ENCODE data around the gene SGK1.
"Not testable (repeated sequence)": the region's sequence is repeated elsewhere in the genome, so short reads cannot be mapped to it uniquely, and the experiment has no call there.

SGK1 gene

GRCh38 chr6:134211297-134211696, 106.6 kb downstream of the SGK1 start:
- Histone ChIP-seq H3K36me3 (ENCODE audit: control insufficient read depth in 1 of 2, insufficient read depth in 2 of 2, low read length in 2 of 2) (no peaks in the 10 kb centered on the region), H3K9ac (ENCODE audit: low read length) (no peak overlapping the region), H3K4me1 (ENCODE audit: control insufficient read depth in 1 of 2, insufficient read depth in 2 of 2, low read length in 2 of 2) (no peaks in the 10 kb centered on the region), H3K18ac (ENCODE audit: low read length) (no peak overlapping the region), H4K8ac (ENCODE audit: low read depth, low read length) (no peak overlapping the region), H2BK120ac (ENCODE audit: insufficient read depth, low read length, poor library complexity) (no peak overlapping the region), H3K14ac (ENCODE audit: low read length) (no peak overlapping the region), H3K27ac (ENCODE audit: low read depth, low read length) (no peak overlapping the region), H3K79me1 (ENCODE audit: low read length) (no peaks in the 10 kb centered on the region), H2BK12ac (ENCODE audit: low read length) (no peak overlapping the region), H4K12ac (ENCODE audit: low read depth, low read length) (no peak overlapping the region), H4K91ac (ENCODE audit: low read depth, low read length) (no peak overlapping the region), H3K23ac (ENCODE audit: low read length) (no peak overlapping the region), H3K79me2 (ENCODE audit: control insufficient read depth, insufficient read depth, low read length, poor library complexity) (no peaks in the 10 kb centered on the region), H2AFZ (ENCODE audit: insufficient read depth, low read length, poor library complexity) (no peak overlapping the region), H3K4me2 (ENCODE audit: low read length) (no peak overlapping the region), H3K4ac (ENCODE audit: low read depth, low read length) (no peak overlapping the region), H3K9me3 (ENCODE audit: insufficient read depth, low read depth, low read length) (no peaks in the 10 kb centered on the region), H2AK5ac (ENCODE audit: low read length) (no peak overlapping the region), H3K27me3 (ENCODE audit: insufficient read depth, low read length) (no peaks in the 10 kb centered on the region), H3K4me3 (ENCODE audit: low read depth, low read length) (no peak overlapping the region), H2BK5ac (ENCODE audit: low read depth, low read length, poor library complexity) (no peak overlapping the region)
- no peak for DNase-seq
- no CpG with 5 or more reads among the region's 3 CpGs for WGBS (ENCODE audit: extremely low coverage, insufficient coverage, insufficient read length)

GRCh38 chr6:134207421-134207820, 110.5 kb downstream of the SGK1 start:
- Histone ChIP-seq H3K4ac (ENCODE audit: low read depth, low read length) (no peak overlapping the region), H4K12ac (ENCODE audit: low read depth, low read length) (no peak overlapping the region), H3K4me2 (ENCODE audit: low read length) (no peak overlapping the region), H3K79me1 (ENCODE audit: low read length) (no peaks in the 10 kb centered on the region), H3K79me2 (ENCODE audit: control insufficient read depth, insufficient read depth, low read length, poor library complexity) (no peaks in the 10 kb centered on the region), H3K27ac (ENCODE audit: low read depth, low read length) (no peak overlapping the region), H2BK5ac (ENCODE audit: low read depth, low read length, poor library complexity) (no peak overlapping the region), H3K18ac (ENCODE audit: low read length) (no peak overlapping the region), H3K4me1 (ENCODE audit: control insufficient read depth in 1 of 2, insufficient read depth in 2 of 2, low read length in 2 of 2) (no peaks in the 10 kb centered on the region), H3K23ac (ENCODE audit: low read length) (no peak overlapping the region), H2BK120ac (ENCODE audit: insufficient read depth, low read length, poor library complexity) (no peak overlapping the region), H3K4me3 (ENCODE audit: low read depth, low read length) (no peak overlapping the region), H2AFZ (ENCODE audit: insufficient read depth, low read length, poor library complexity) (no peak overlapping the region), H3K9me3 (ENCODE audit: insufficient read depth, low read depth, low read length) (no peaks in the 10 kb centered on the region), H3K36me3 (ENCODE audit: control insufficient read depth in 1 of 2, insufficient read depth in 2 of 2, low read length in 2 of 2) (no peaks in the 10 kb centered on the region), H3K9ac (ENCODE audit: low read length) (no peak overlapping the region), H3K27me3 (ENCODE audit: insufficient read depth, low read length) (no peaks in the 10 kb centered on the region), H2AK5ac (ENCODE audit: low read length) (no peak overlapping the region), H2BK12ac (ENCODE audit: low read length) (no peak overlapping the region), H4K8ac (ENCODE audit: low read depth, low read length) (no peak overlapping the region), H3K14ac (ENCODE audit: low read length) (no peak overlapping the region), H4K91ac (ENCODE audit: low read depth, low read length) (no peak overlapping the region)
- no peak for DNase-seq
- WGBS (ENCODE audit: extremely low coverage, insufficient coverage, insufficient read length) = no CpG with 5 or more reads among the region's 4 CpGs

GRCh38 chr6:134205366-134205765, 112.5 kb downstream of the SGK1 start:
- Histone ChIP-seq H4K12ac (ENCODE audit: low read depth, low read length) (no peak overlapping the region), H3K79me1 (ENCODE audit: low read length) (peaks cover 3% of the 10 kb centered on the region), H3K23ac (ENCODE audit: low read length) (no peak overlapping the region), H2AK5ac (ENCODE audit: low read length) (no peak overlapping the region), H3K14ac (ENCODE audit: low read length) (no peak overlapping the region), H3K36me3 (ENCODE audit: control insufficient read depth in 1 of 2, insufficient read depth in 2 of 2, low read length in 2 of 2) (no peaks in the 10 kb centered on the region), H4K91ac (ENCODE audit: low read depth, low read length) (no peak overlapping the region), H3K9ac (ENCODE audit: low read length) (no peak overlapping the region), H2BK120ac (ENCODE audit: insufficient read depth, low read length, poor library complexity) (no peak overlapping the region), H3K18ac (ENCODE audit: low read length) (no peak overlapping the region), H3K4me2 (ENCODE audit: low read length) (no peak overlapping the region), H2BK12ac (ENCODE audit: low read length) (no peak overlapping the region), H3K4me1 (ENCODE audit: control insufficient read depth in 1 of 2, insufficient read depth in 2 of 2, low read length in 2 of 2) (peaks cover 2 to 3% of the 10 kb centered on the region in 2 experiments), H3K4ac (ENCODE audit: low read depth, low read length) (no peak overlapping the region), H3K4me3 (ENCODE audit: low read depth, low read length) (no peak overlapping the region), H3K27me3 (ENCODE audit: insufficient read depth, low read length) (no peaks in the 10 kb centered on the region), H4K8ac (ENCODE audit: low read depth, low read length) (no peak overlapping the region), H3K79me2 (ENCODE audit: control insufficient read depth, insufficient read depth, low read length, poor library complexity) (no peaks in the 10 kb centered on the region), H3K27ac (ENCODE audit: low read depth, low read length) (no peak overlapping the region), H3K9me3 (ENCODE audit: insufficient read depth, low read depth, low read length) (no peaks in the 10 kb centered on the region), H2BK5ac (ENCODE audit: low read depth, low read length, poor library complexity) (no peak overlapping the region), H2AFZ (ENCODE audit: insufficient read depth, low read length, poor library complexity) (no peak overlapping the region)
- DNase-seq = no peak
- WGBS (ENCODE audit: extremely low coverage, insufficient coverage, insufficient read length) = no CpG with 5 or more reads among the region's 4 CpGs

- not testable (repeated sequence) for H3K79me2 ChIP-seq (ENCODE audit: control insufficient read depth, insufficient read depth, low read length, poor library complexity); H3K18ac ChIP-seq (ENCODE audit: low read length); H4K12ac ChIP-seq (ENCODE audit: low read depth, low read length); H3K36me3 ChIP-seq (ENCODE audit: control insufficient read depth in 1 of 2, insufficient read depth in 2 of 2, low read length in 2 of 2); DNase-seq; H3K9ac ChIP-seq (ENCODE audit: low read length); H3K27me3 ChIP-seq (ENCODE audit: insufficient read depth, low read length); H4K8ac ChIP-seq (ENCODE audit: low read depth, low read length); H3K23ac ChIP-seq (ENCODE audit: low read length); H3K14ac ChIP-seq (ENCODE audit: low read length); H3K4ac ChIP-seq (ENCODE audit: low read depth, low read length); H2BK120ac ChIP-seq (ENCODE audit: insufficient read depth, low read length, poor library complexity); H2BK12ac ChIP-seq (ENCODE audit: low read length); H4K91ac ChIP-seq (ENCODE audit: low read depth, low read length); H2BK5ac ChIP-seq (ENCODE audit: low read depth, low read length, poor library complexity); H3K9me3 ChIP-seq (ENCODE audit: insufficient read depth, low read depth, low read length); H3K79me1 ChIP-seq (ENCODE audit: low read length); H2AFZ ChIP-seq (ENCODE audit: insufficient read depth, low read length, poor library complexity); H3K4me1 ChIP-seq (ENCODE audit: control insufficient read depth in 1 of 2, insufficient read depth in 2 of 2, low read length in 2 of 2); H3K4me3 ChIP-seq (ENCODE audit: low read depth, low read length); H2AK5ac ChIP-seq (ENCODE audit: low read length); H3K27ac ChIP-seq (ENCODE audit: low read depth, low read length); H3K4me2 ChIP-seq (ENCODE audit: low read length)
- no CpG with 5 or more reads among the region's 1 CpG for WGBS (ENCODE audit: extremely low coverage, insufficient coverage, insufficient read length)
Observed at GRCh38 chr6:134204759-134205158, 113.2 kb downstream of the SGK1 start.
